Prostate gland (tissue), 2 donors: ENCODE measurements around the gene BRSK2. TPM values are rescaled to one million over a fixed set of nuclear protein-coding genes. Genes with fewer than 3 reads are reported as not detected.
"Not testable (repeated sequence)": the region's sequence is repeated elsewhere in the genome, so short reads cannot be mapped to it uniquely, and the experiment has no call there.

Experiments
- DNase-seq: peaks from one replicate; pipeline ENCODE4 v3.0.0-alpha.2; 2019; ENCODE audit warnings: low spot score
- H3K27ac ChIP-seq, 2 donors: fragments of 200-600 bp; sonication (generic); 2 replicates each; pipeline ENCODE4 v1.5.1; 2017 to 2019
- H3K27me3 ChIP-seq: fragments of 200-600 bp; sonication (generic); replicated peaks from 2 replicates; pipeline ENCODE4 v1.5.1; 2019; ENCODE audit not compliant: insufficient read depth
- H3K36me3 ChIP-seq, 2 donors: fragments of 200-600 bp; sonication (generic); 1 replicate in 1 of 2; 2 replicates in 1 of 2; pipeline versions ENCODE4 v1.5.1 to v1.8.1; 2017 to 2019
- H3K4me1 ChIP-seq: fragments of 200-600 bp; sonication (generic); replicated peaks from 2 replicates; pipeline ENCODE4 v1.5.1; 2019
- H3K4me3 ChIP-seq, 2 donors: fragments of 200-600 bp; sonication (generic); 2 replicates each; pipeline ENCODE4 v1.5.1; 2017 to 2019
- H3K9me3 ChIP-seq: fragments of 200-600 bp; sonication (generic); 2 replicates; pipeline ENCODE4 v1.5.1; 2017
- CTCF ChIP-seq, 4 experiments: fragments of 200-600 bp in 2 of 4; fragments of 450-650 bp in 2 of 4; sonication (generic) in 2 of 4; IDR thresholded peaks; 1 replicate in 3 of 4; 2 replicates in 1 of 4; pipeline ENCODE4 v1.5.1; 2016 to 2019; ENCODE audit warnings: antibody characterized with exemption in 4 of 4, mild to moderate bottlenecking in 2 of 4, moderate library complexity in 2 of 4
- POLR2A ChIP-seq: fragments of 450-650 bp; IDR thresholded peaks from one replicate; pipeline ENCODE4 v1.6.1; 2016; ENCODE audit warnings: antibody characterized with exemption, mild to moderate bottlenecking
- POLR2AphosphoS5 ChIP-seq: sonication (generic); formaldehyde crosslinking; IDR thresholded peaks from one replicate; pipeline ENCODE4 v1.6.1; 2017; ENCODE audit warnings: antibody characterized with exemption
- WGBS: methylation state at CpG from one replicate; pipeline ENCODE4 v1.1.5; 2018; 5-methylcytosine and 5-hydroxymethylcytosine counted together
- intact Hi-C: fragments of 100-400 bp; cut with DNase I; formaldehyde crosslinking; loops from one replicate; pipeline ENCODE4 v1.14.2; 2022
- total RNA-seq, 2 donors: library from RNA; depleted of rRNA; stranded (reverse); fragments of >200 nt; gene quantifications; one replicate each; pipeline ENCODE4 v1.1.0, GENCODE V29; 2016

BRSK2 gene
- 10 to 100 TPM in 1 of 2 donors, under 1 TPM in 1; 0.96 to 29.7 TPM for total RNA-seq

GRCh38 chr11:1389932-1390568 is at the start of gene BRSK2:
Gene BRSK2, plus strand, starts transcription at chr11:1389934. Its CDS starts 351 bp downstream, at chr11:1390285.
- Histone ChIP-seq H3K27ac (no peak within 1 kb of the TSS), H3K9me3 (no peaks in the 10 kb centered on the region), H3K36me3 (no peaks in the 10 kb centered on the region), H3K4me3 (peak within 1 kb of the TSS; percentile 26 to 44), H3K4me1 (no peaks in the 10 kb centered on the region), H3K27me3 (peaks cover 6% of the 10 kb centered on the region)
- TF ChIP-seq POLR2A (no peak), POLR2AphosphoS5 (no peak), CTCF (IDR thresholded peaks at IDR 0.05) (no peak)
- no peak for DNase-seq
- 4% methylated on average over 23 of the region's 119 CpGs for WGBS
- intact Hi-C loops = loop anchor here (10.0 kb wide), 1 partner anchor 75 kb away; no protein-coding TSS in a partner anchor

GRCh38 chr11:1340111-1340510 is 49.6 kb upstream of the BRSK2 start:
- DNase-seq = no peak
- peaks cover 12% of the 10 kb centered on the region for H3K4me1 ChIP-seq
- no peak overlapping the region for H3K4me3 ChIP-seq
- H3K27me3 ChIP-seq = no peaks in the 10 kb centered on the region
- intact Hi-C loops = no loop called here
- WGBS = 57% methylated on average over 12 of the region's 12 CpGs
- H3K36me3 ChIP-seq = no peaks in the 10 kb centered on the region
- no peak overlapping the region for H3K27ac ChIP-seq
- TF ChIP-seq CTCF (IDR thresholded peaks at IDR 0.05) (no peak), POLR2AphosphoS5 (no peak), POLR2A (no peak)
- no peaks in the 10 kb centered on the region for H3K9me3 ChIP-seq

GRCh38 chr11:1341226-1341625 is 48.5 kb upstream of the BRSK2 start:
- H3K4me3 ChIP-seq, DNase-seq, H3K36me3 ChIP-seq, H3K27ac ChIP-seq, H3K9me3 ChIP-seq, intact Hi-C loops, H3K4me1 ChIP-seq, H3K27me3 ChIP-seq: not testable (repeated sequence)
- 86% methylated on average over 10 of the region's 10 CpGs for WGBS

- Histone ChIP-seq H3K4me1 (no peaks in the 10 kb centered on the region), H3K9me3 (no peaks in the 10 kb centered on the region), H3K4me3 (no peak overlapping the region), H3K27ac (no peak overlapping the region), H3K27me3 (no peaks in the 10 kb centered on the region), H3K36me3 (no peaks in the 10 kb centered on the region)
- DNase-seq = no peak
- intact Hi-C loops = no loop called here
- WGBS = 41% methylated on average over 17 of the region's 17 CpGs
- TF ChIP-seq POLR2AphosphoS5 (no peak), POLR2A (no peak), CTCF (IDR thresholded peaks at IDR 0.05) (no peak)
Observed at GRCh38 chr11:1341928-1342524, 47.7 kb upstream of the BRSK2 start.

GRCh38 chr11:1342946-1343345 is 46.8 kb upstream of the BRSK2 start:
- no peaks in the 10 kb centered on the region for H3K4me1 ChIP-seq
- no peaks in the 10 kb centered on the region for H3K36me3 ChIP-seq
- TF ChIP-seq POLR2A (no peak), CTCF (IDR thresholded peaks at IDR 0.05) (no peak), POLR2AphosphoS5 (no peak)
- H3K4me3 ChIP-seq = no peak overlapping the region
- H3K9me3 ChIP-seq = no peaks in the 10 kb centered on the region
- DNase-seq = no peak
- H3K27ac ChIP-seq = no peak overlapping the region
- intact Hi-C loops = no loop called here
- H3K27me3 ChIP-seq = no peaks in the 10 kb centered on the region
- 72% methylated on average over 10 of the region's 10 CpGs for WGBS
